GM21723 (cell line): ENCODE measurements around the gene ALB.
"Not testable (repeated sequence)": the region's sequence is repeated elsewhere in the genome, so short reads cannot be mapped to it uniquely, and the experiment has no call there.

Experiments used
- ATAC-seq: cut with Tn5 transposase; IDR thresholded peaks from one replicate; pipeline ENCODE4 v1.9.1; 2021; ENCODE audit warnings: mild to moderate bottlenecking, moderate library complexity; ENCODE audit not compliant: unreplicated experiment

Gene ALB

GRCh38 chr4:73404042-73404441 lies at the start of gene ALB:
TSS of gene ALB (plus strand) at chr4:73404287. CDS start at chr4:73404328, 41 bp downstream.
- ATAC-seq: no peak

GRCh38 chr4:73357174-73357573 lies 46.9 kb upstream of the ALB start:
- not testable (repeated sequence) for ATAC-seq

GRCh38 chr4:73369506-73370199 lies 34.4 kb upstream of the ALB start:
- ATAC-seq: not testable (repeated sequence)

GRCh38 chr4:73375328-73375741 lies 28.8 kb upstream of the ALB start:
- ATAC-seq: no peak

DNA sequence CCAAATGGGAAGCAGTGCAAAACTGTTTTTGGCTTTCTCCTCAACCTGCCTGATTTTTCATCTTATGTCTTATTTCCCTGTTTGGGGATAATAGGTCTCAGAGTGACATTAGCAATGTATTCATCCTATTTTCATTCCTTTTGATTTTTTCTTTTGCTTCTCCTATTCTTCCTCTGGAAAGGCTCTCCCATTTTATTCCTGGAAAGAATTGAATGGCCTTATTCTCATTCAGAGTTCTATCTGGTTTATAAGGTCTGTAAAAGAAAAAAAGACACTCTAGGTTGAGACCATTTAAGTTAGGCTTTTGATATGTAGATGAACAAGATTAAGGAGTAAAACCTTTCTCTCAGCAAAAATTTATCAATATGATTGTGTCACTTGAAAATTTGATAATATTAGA lies 27.8 kb upstream of the ALB start:
- ATAC-seq: no peak

GRCh38 chr4:73376976-73377375 lies 27.1 kb upstream of the ALB start:
- ATAC-seq: no peak

DNA sequence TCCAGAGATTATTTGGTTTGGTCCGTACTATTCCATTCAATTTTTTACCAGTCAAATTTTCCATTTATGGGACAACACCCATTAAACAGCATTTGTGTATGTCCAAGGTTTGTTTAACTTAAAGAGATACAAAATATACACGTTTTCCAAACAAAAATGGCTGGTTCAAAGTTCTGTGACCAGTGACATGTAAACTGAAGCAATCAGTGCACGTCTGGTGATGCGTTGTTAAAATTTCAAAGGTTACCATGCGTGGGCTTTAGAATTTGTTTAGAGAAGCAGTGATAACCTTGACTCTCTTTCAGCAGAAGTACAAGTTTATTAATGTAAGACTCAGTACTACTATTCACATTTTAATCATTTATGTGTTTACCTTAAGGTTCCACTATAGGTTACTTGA lies 25.2 kb upstream of the ALB start:
- no peak for ATAC-seq

- no peak for ATAC-seq
Observed at GRCh38 chr4:73379946-73380345, 24.1 kb upstream of the ALB start.

GRCh38 chr4:73381214-73381613 lies 22.9 kb upstream of the ALB start:
- no peak for ATAC-seq

DNA sequence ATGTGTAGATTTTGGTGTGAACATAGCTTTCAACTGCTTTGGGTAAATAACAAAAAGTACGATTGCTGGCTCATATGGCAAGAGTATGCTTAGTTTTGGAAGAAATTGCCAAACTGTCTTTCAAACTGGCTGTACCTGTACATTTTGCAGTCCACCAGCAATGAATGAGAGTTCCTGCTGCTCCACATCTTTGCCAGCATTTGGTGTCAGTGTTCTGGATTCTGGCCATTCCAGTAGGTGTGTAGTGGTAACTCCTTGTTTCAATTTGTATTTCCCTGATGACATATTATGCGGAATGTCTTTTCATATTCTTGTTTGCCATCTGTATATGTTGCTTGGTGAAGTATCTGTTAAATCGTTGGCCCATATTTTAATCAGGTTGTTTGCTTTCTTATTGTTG lies 20.6 kb upstream of the ALB start:
- ATAC-seq: no peak

GRCh38 chr4:73387552-73387951 lies 16.5 kb upstream of the ALB start:
- no peak for ATAC-seq

DNA sequence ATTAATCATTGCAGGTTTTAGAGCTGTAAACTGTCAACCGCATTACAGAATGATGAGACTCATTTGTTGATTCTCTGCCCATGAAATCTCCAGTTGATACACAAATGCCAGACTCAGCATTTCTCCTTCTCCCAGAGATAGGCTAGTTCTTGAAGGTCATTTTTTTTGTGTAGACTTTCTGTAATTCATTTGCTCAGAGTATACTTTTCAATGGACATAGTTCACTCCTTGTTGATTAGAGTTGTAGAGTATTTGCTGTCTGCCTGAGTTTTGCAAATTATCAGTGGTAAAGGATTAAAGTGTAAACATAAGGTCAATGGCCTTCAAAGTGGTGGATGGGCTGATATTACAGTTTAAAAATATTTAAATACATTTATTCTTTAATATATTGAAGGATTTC lies 15.2 kb upstream of the ALB start:
- no peak for ATAC-seq

GRCh38 chr4:73389663-73390062 lies 14.4 kb upstream of the ALB start:
- not testable (repeated sequence) for ATAC-seq

DNA sequence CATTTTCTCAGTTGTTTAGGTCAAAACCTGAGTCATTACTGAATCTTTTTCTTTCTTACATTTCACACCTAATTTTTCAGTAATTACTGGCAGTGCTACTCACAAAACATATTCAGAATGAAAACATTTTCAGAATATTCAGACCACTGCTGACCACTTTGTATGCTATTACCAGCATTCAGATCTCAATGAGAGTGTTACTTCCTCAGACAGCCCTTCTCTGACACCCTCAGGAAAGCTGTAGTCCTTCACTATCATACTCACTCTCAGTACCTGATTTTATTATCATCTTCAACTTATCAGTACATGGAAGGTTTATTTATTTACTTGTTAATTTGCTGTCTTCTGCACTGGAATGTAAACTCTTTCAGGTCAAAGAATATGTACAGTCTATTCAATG lies 12.3 kb upstream of the ALB start:
- no peak for ATAC-seq

GRCh38 chr4:73392936-73393335 lies 11.2 kb upstream of the ALB start:
- ATAC-seq: no peak

GRCh38 chr4:73396304-73396703 lies 7.8 kb upstream of the ALB start:
- ATAC-seq: no peak

GRCh38 chr4:73396993-73397972 lies 6.8 kb upstream of the ALB start:
- no peak for ATAC-seq

DNA sequence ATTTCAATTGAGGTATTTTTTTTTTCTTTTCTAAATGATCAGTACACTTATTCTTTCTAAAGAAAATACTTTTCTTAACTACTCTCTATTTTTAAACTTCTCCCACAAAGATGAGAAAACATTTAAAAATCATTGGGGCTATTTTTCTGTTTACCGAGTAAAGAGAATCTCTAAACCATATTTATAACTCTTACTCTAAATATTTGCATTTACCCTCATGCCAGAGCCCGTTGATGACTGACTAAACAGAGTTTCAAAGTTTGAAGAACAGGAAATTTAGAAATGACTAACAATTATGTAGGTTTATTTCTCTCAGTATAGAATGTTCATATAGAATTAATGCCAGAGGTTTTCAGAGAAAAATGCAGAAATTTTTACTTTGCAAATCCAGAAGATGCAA lies 2.7 kb upstream of the ALB start:
- ATAC-seq: no peak

DNA sequence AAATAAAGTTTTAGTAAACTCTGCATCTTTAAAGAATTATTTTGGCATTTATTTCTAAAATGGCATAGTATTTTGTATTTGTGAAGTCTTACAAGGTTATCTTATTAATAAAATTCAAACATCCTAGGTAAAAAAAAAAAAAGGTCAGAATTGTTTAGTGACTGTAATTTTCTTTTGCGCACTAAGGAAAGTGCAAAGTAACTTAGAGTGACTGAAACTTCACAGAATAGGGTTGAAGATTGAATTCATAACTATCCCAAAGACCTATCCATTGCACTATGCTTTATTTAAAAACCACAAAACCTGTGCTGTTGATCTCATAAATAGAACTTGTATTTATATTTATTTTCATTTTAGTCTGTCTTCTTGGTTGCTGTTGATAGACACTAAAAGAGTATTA lies 370 bp downstream of the ALB start:
- no peak for ATAC-seq

DNA sequence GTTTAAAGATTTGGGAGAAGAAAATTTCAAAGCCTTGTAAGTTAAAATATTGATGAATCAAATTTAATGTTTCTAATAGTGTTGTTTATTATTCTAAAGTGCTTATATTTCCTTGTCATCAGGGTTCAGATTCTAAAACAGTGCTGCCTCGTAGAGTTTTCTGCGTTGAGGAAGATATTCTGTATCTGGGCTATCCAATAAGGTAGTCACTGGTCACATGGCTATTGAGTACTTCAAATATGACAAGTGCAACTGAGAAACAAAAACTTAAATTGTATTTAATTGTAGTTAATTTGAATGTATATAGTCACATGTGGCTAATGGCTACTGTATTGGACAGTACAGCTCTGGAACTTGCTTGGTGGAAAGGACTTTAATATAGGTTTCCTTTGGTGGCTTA lies 1.1 kb downstream of the ALB start:
- ATAC-seq: no peak

DNA sequence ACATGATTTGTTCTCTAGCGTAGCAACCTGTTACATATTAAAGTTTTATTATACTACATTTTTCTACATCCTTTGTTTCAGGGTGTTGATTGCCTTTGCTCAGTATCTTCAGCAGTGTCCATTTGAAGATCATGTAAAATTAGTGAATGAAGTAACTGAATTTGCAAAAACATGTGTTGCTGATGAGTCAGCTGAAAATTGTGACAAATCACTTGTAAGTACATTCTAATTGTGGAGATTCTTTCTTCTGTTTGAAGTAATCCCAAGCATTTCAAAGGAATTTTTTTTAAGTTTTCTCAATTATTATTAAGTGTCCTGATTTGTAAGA lies 2.4 kb downstream of the ALB start:
- ATAC-seq: no peak

GRCh38 chr4:73407227-73407673 lies 3.2 kb downstream of the ALB start:
- no peak for ATAC-seq
